Breast epithelium (tissue), 3 donors: ENCODE measurements around the gene PGPEP1.

Experiments used
- POLR2A ChIP-seq: fragments of 450-650 bp; IDR thresholded peaks from one replicate; pipeline ENCODE4 v1.6.1; 2016; ENCODE audit warnings: antibody characterized with exemption, mild to moderate bottlenecking, moderate library complexity
- TF ChIP-seq, protein P1 (sequence below), 3 donors: fragments of 450-650 bp; IDR thresholded peaks; one replicate each; pipeline ENCODE4 v1.5.1; 2016 to 2017; ENCODE audit warnings: antibody characterized with exemption in 3 of 3, mild to moderate bottlenecking in 3 of 3, moderate library complexity in 3 of 3

GRCh38 chr19:18298601-18299000, 41.8 kb upstream of the PGPEP1 start:
- no peak for TF ChIP-seq POLR2A
- TF ChIP-seq, protein P1, sequence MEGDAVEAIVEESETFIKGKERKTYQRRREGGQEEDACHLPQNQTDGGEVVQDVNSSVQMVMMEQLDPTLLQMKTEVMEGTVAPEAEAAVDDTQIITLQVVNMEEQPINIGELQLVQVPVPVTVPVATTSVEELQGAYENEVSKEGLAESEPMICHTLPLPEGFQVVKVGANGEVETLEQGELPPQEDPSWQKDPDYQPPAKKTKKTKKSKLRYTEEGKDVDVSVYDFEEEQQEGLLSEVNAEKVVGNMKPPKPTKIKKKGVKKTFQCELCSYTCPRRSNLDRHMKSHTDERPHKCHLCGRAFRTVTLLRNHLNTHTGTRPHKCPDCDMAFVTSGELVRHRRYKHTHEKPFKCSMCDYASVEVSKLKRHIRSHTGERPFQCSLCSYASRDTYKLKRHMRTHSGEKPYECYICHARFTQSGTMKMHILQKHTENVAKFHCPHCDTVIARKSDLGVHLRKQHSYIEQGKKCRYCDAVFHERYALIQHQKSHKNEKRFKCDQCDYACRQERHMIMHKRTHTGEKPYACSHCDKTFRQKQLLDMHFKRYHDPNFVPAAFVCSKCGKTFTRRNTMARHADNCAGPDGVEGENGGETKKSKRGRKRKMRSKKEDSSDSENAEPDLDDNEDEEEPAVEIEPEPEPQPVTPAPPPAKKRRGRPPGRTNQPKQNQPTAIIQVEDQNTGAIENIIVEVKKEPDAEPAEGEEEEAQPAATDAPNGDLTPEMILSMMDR (IDR thresholded peaks at IDR 0.05), result no peak
